Tibial nerve (tissue), 4 donors: ENCODE results near the gene ATE1. TPM values are rescaled to one million over a fixed set of nuclear protein-coding genes. Genes with fewer than 3 reads are reported as not detected.

Experiments used
- DNase-seq, 2 donors: peaks; one replicate each; pipeline ENCODE4 v3.0.0-alpha.2; 2019; ENCODE audit warnings: low spot score in 2 of 2
- H3K27ac ChIP-seq, 4 donors: fragments of 200-600 bp; sonication (generic) in 3 of 4; one replicate each; pipeline ENCODE4 v1.5.1; 2017 to 2019; ENCODE audit warnings: mild to moderate bottlenecking in 1 of 4
- H3K27me3 ChIP-seq, 2 donors: fragments of 200-600 bp; sonication (generic) in 1 of 2; one replicate each; pipeline versions ENCODE4 v1.5.1 to v1.6.0; 2017 to 2019
- H3K36me3 ChIP-seq, 3 donors: fragments of 200-600 bp; sonication (generic); one replicate each; pipeline ENCODE4 v1.5.1; 2018 to 2019
- H3K4me1 ChIP-seq, 4 donors: fragments of 200-600 bp; sonication (generic) in 3 of 4; one replicate each; pipeline ENCODE4 v1.5.1; 2017 to 2019
- H3K4me3 ChIP-seq, 4 donors: fragments of 200-600 bp; sonication (generic) in 3 of 4; one replicate each; pipeline ENCODE4 v1.5.1; 2017 to 2019; ENCODE audit warnings: mild to moderate bottlenecking in 1 of 4, moderate library complexity in 1 of 4
- H3K9me3 ChIP-seq, 4 donors: fragments of 200-600 bp; sonication (generic) in 3 of 4; one replicate each; pipeline ENCODE4 v1.5.1; 2017 to 2019
- CTCF ChIP-seq, 5 experiments: fragments of 200-600 bp in 3 of 5; fragments of 450-650 bp in 2 of 5; sonication (generic) in 3 of 5; IDR thresholded peaks; one replicate each; pipeline ENCODE4 v1.5.1; 2016 to 2019; ENCODE audit warnings: antibody characterized with exemption in 5 of 5, mild to moderate bottlenecking in 3 of 5, moderate library complexity in 2 of 5
- EP300 ChIP-seq, 2 donors: sonication (generic); formaldehyde crosslinking; IDR thresholded peaks; one replicate each; pipeline ENCODE4 v1.6.1; 2017; ENCODE audit warnings: antibody characterized with exemption in 2 of 2, mild to moderate bottlenecking in 1 of 2
- POLR2A ChIP-seq, 2 donors: fragments of 450-650 bp; IDR thresholded peaks; one replicate each; pipeline ENCODE4 v1.6.1; 2017; ENCODE audit warnings: antibody characterized with exemption in 2 of 2, mild to moderate bottlenecking in 2 of 2, moderate library complexity in 2 of 2
- WGBS, 2 donors: methylation state at CpG; one replicate each; pipeline ENCODE4 v1.1.5; 2018; 5-methylcytosine and 5-hydroxymethylcytosine counted together
- total RNA-seq, 4 donors: library from RNA; depleted of rRNA; stranded (reverse); fragments of >200 nt; gene quantifications; one replicate each; pipeline ENCODE4 v1.1.0, GENCODE V29; 2016

ATE1 gene
- total RNA-seq, 4 donors from 2014 or later = 18.3 to 24.5 (median 23.5) TPM

DNA sequence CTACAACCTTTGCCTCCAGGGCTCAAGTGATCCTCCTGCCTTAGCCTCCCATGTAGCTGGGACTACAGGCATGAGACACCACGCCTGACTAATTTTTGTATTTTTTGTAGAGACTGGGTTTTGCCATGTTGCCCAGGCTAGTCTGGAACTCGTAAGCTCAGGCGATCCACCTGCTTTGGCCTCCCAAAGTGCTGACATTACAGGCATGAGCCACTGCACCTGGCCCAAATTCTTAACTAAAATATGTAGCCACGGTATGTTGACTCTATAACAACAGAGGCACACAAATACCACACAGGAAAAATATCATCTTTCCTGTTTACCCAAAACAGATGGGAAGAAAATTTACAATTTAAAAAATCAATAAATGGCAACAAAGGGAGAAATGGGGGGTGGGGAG lies 115.8 kb downstream of the ATE1 start:
- H3K4me1 ChIP-seq = no peaks in the 10 kb centered on the region
- no peaks in the 10 kb centered on the region for H3K9me3 ChIP-seq
- H3K36me3 ChIP-seq = peaks cover 0 to 18% (median 0%) of the 10 kb centered on the region in 3 donors
- H3K27me3 ChIP-seq = no peaks in the 10 kb centered on the region
- no peak overlapping the region for H3K4me3 ChIP-seq
- no peak overlapping the region for H3K27ac ChIP-seq
- no peak for DNase-seq
- TF ChIP-seq EP300 (IDR thresholded peaks at IDR 0.05) (no peak), CTCF (IDR thresholded peaks at IDR 0.05) (no peak), POLR2A (IDR thresholded peaks at IDR 0.05) (no peak)
- WGBS, 2 donors = 74 to 75% methylated on average over 4 of the region's 4 CpGs

- 93 to 94% methylated on average over 2 of the region's 2 CpGs for WGBS, 2 donors
Measured at GRCh38 chr10:121811386-121811785, 116.4 kb downstream of the ATE1 start.

GRCh38 chr10:121808835-121809234 lies 119.0 kb downstream of the ATE1 start:
- TF ChIP-seq POLR2A (IDR thresholded peaks at IDR 0.05) = no peak
- TF ChIP-seq CTCF (IDR thresholded peaks at IDR 0.05) = no peak
- TF ChIP-seq EP300 (IDR thresholded peaks at IDR 0.05) = no peak
- Histone ChIP-seq H3K36me3 (peaks cover 0 to 2% (median 0%) of the 10 kb centered on the region in 3 donors), H3K4me1 (no peaks in the 10 kb centered on the region), H3K27ac (no peak overlapping the region), H3K27me3 (no peaks in the 10 kb centered on the region), H3K4me3 (no peak overlapping the region), H3K9me3 (no peaks in the 10 kb centered on the region)
- no peak for DNase-seq
- WGBS, 2 donors = 55 to 71% methylated on average over 2 of the region's 2 CpGs

More at GRCh38 chr10:121811386-121811785, 116.4 kb downstream of the ATE1 start:
- Histone ChIP-seq H3K27me3 (no peaks in the 10 kb centered on the region), H3K4me3 (no peak overlapping the region), H3K9me3 (no peaks in the 10 kb centered on the region), H3K36me3 (peaks cover 0 to 18% (median 0%) of the 10 kb centered on the region in 3 donors), H3K27ac (no peak overlapping the region), H3K4me1 (no peaks in the 10 kb centered on the region)
- TF ChIP-seq CTCF (IDR thresholded peaks at IDR 0.05) (no peak), POLR2A (IDR thresholded peaks at IDR 0.05) (no peak), EP300 (IDR thresholded peaks at IDR 0.05) (no peak)
- no peak for DNase-seq

DNA sequence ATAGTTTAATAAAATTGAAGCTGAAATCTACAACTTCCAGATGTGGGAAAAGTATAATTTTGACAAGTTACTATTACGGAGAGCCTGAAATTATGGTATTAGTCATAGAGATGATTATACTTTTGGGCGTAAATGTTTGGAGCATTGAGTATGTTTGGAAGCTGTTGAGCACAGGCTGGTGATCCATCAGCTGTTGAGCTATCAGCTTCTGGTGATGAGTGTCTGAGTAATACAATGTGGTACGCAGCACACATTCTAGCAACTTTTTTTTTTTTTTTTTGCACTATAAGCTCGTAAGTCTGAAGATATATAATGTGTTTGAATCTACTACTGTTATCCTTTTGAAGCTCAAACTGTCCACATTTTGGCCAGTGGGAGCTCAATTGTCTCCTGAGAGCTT lies 123.4 kb downstream of the ATE1 start:
- H3K4me3 ChIP-seq = no peak overlapping the region
- H3K27me3 ChIP-seq = no peaks in the 10 kb centered on the region
- H3K36me3 ChIP-seq = no peaks in the 10 kb centered on the region
- no peaks in the 10 kb centered on the region for H3K9me3 ChIP-seq
- H3K27ac ChIP-seq = no peak overlapping the region
- WGBS, 2 donors = 85 to 90% methylated on average over 4 of the region's 4 CpGs
- no peak for DNase-seq
- peaks cover 0 to 9% (median 3%) of the 10 kb centered on the region in 4 donors for H3K4me1 ChIP-seq
- TF ChIP-seq POLR2A (IDR thresholded peaks at IDR 0.05) (no peak), CTCF (IDR thresholded peaks at IDR 0.05) (no peak), EP300 (IDR thresholded peaks at IDR 0.05) (no peak)

- no peak overlapping the region for H3K4me3 ChIP-seq
- no peak for TF ChIP-seq EP300 (IDR thresholded peaks at IDR 0.05)
- no peak for TF ChIP-seq CTCF (IDR thresholded peaks at IDR 0.05)
- TF ChIP-seq POLR2A (IDR thresholded peaks at IDR 0.05) = no peak
- H3K27me3 ChIP-seq = no peaks in the 10 kb centered on the region
- 55% methylated on average over 2 of the region's 2 CpGs for WGBS, 2 donors
- no peak for DNase-seq
- H3K4me1 ChIP-seq = peaks cover 0 to 9% (median 3%) of the 10 kb centered on the region in 4 donors
- no peaks in the 10 kb centered on the region for H3K36me3 ChIP-seq
- H3K27ac ChIP-seq = no peak overlapping the region
- no peaks in the 10 kb centered on the region for H3K9me3 ChIP-seq
Measured at GRCh38 chr10:121803611-121804010, 124.2 kb downstream of the ATE1 start.
